HepG2 (cell line): Measurements from ENCODE around the gene TMEM114. TPM values are rescaled to one million over a fixed set of nuclear protein-coding genes. Genes with fewer than 3 reads are reported as not detected.
A peak's percentile ranks its signal among the peaks of the same experiment; 100 is the strongest.

Experiments
- CCDC6 ChIP-seq: sonication (generic); formaldehyde crosslinking; IDR thresholded peaks from 2 replicates; pipeline ENCODE4 v1.8.1; 2022; ENCODE audit warnings: mild to moderate bottlenecking, missing genetic modification reagents, moderate library complexity
- CEBPG ChIP-seq: IDR thresholded peaks from 2 replicates; pipeline ENCODE4 v1.6.1; 2016
- CTCF ChIP-seq: sonication (generic); formaldehyde crosslinking; IDR thresholded peaks from 2 replicates; pipeline ENCODE4 v1.5.0; 2020; ENCODE audit warnings: mild to moderate bottlenecking, missing genetic modification reagents, moderate library complexity
- DMAP1 ChIP-seq: IDR thresholded peaks from 2 replicates; pipeline ENCODE4 v1.6.1; 2016
- FIP1L1 ChIP-seq: fragments of 200-400 bp; formaldehyde crosslinking; IDR thresholded peaks from 2 replicates; pipeline ENCODE4 v1.6.1; 2018; ENCODE audit warnings: low read depth, mild to moderate bottlenecking, low read length, moderate library complexity, borderline replicate concordance; ENCODE audit not compliant: insufficient read depth
- FOXA1 ChIP-seq, 2 experiments: fragments of 450-650 bp in 1 of 2; sonication (generic) in 1 of 2; formaldehyde crosslinking in 1 of 2; IDR thresholded peaks; 2 replicates each; pipeline versions ENCODE4 v1.4.0 to v1.6.1; 2016 to 2020; ENCODE audit warnings: missing genetic modification reagents in 1 of 2
- HNF1A ChIP-seq, 2 experiments: sonication (generic) in 1 of 2; formaldehyde crosslinking in 1 of 2; IDR thresholded peaks; 2 replicates each; pipeline versions ENCODE4 v1.4.0 to v1.6.1; 2016 to 2020; ENCODE audit warnings: borderline replicate concordance in 1 of 2, low read depth in 1 of 2, mild to moderate bottlenecking in 1 of 2, missing genetic modification reagents in 1 of 2
- NRL ChIP-seq: sonication (generic); formaldehyde crosslinking; IDR thresholded peaks from 2 replicates; pipeline ENCODE4 v1.5.0; 2020; ENCODE audit warnings: missing genetic modification reagents, mild to moderate bottlenecking, moderate library complexity, borderline replicate concordance
- PATZ1 ChIP-seq: sonication (generic); formaldehyde crosslinking; IDR thresholded peaks from 2 replicates; pipeline ENCODE4 v1.4.0; 2020; ENCODE audit warnings: missing genetic modification reagents
- PLRG1 ChIP-seq: fragments of 450-650 bp; conservative IDR thresholded peaks from 2 replicates; pipeline ENCODE4 v1.6.1; 2016
- RAD51 ChIP-seq: fragments of 450-650 bp; IDR thresholded peaks from 2 replicates; pipeline ENCODE4 v1.6.1; 2016; ENCODE audit warnings: borderline replicate concordance
- SOX6 ChIP-seq, 2 experiments: fragments of 450-650 bp in 1 of 2; sonication (generic) in 1 of 2; formaldehyde crosslinking in 1 of 2; IDR thresholded peaks; 2 replicates each; pipeline versions ENCODE4 v1.4.0 to v1.6.1; 2017 to 2020; ENCODE audit warnings: antibody characterized with exemption in 1 of 2, mild to moderate bottlenecking in 1 of 2, missing genetic modification reagents in 1 of 2
- ZNF251 ChIP-seq: sonication (generic); formaldehyde crosslinking; IDR thresholded peaks from 2 replicates; pipeline ENCODE4 v1.9.0; 2021; ENCODE audit warnings: mild to moderate bottlenecking, missing genetic modification reagents
- ZNF331 ChIP-seq: sonication (generic); formaldehyde crosslinking; IDR thresholded peaks from 2 replicates; pipeline ENCODE4 v1.4.0; 2020; ENCODE audit warnings: missing genetic modification reagents
- ZNF350 ChIP-seq: sonication (generic); formaldehyde crosslinking; IDR thresholded peaks from 2 replicates; pipeline ENCODE4 v1.4.0; 2020; ENCODE audit warnings: mild to moderate bottlenecking, low read depth, missing genetic modification reagents, borderline replicate concordance
- ZNF644 ChIP-seq: IDR thresholded peaks from 2 replicates; pipeline ENCODE4 v1.6.1; 2016; ENCODE audit warnings: low read depth
- polyA plus RNA-seq, 8 experiments: library from polyadenylated mRNA; depleted of rRNA in 3 of 8; stranded (reverse) in 7 of 8; unstranded in 1 of 8; fragments of >200 nt; fragmentation: Illumina TruSeq in 4 of 8; extraction: Trizol in 4 of 8; gene quantifications; 2 replicates each; pipeline versions ENCODE4 v1.2.1 to v1.2.3, GENCODE V29; 2011 to 2016; ENCODE audit warnings: low read depth in 4 of 8, missing spikeins in 1 of 8, mixed read lengths in 1 of 8; ENCODE audit not compliant: insufficient read depth in 1 of 8
- total RNA-seq, 5 experiments: library from RNA; depleted of rRNA; stranded (reverse); fragments of >200 nt; fragmentation: Illumina TruSeq; extraction: Trizol; gene quantifications; 2 replicates each; pipeline ENCODE4 v1.2.3, GENCODE V29; 2016; ENCODE audit warnings: low read depth in 1 of 5
- TF ChIP-seq, protein P1 (sequence below): sonication (generic); formaldehyde crosslinking; IDR thresholded peaks from 2 replicates; pipeline ENCODE4 v1.5.1; 2020; ENCODE audit warnings: mild to moderate bottlenecking, missing genetic modification reagents

The TMEM114 gene
- total and polyA plus RNA-seq, 2 of the 13 experiments (the other 11 are each of a cell fraction or from before 2014, with no cell fraction given): not detected

DNA sequence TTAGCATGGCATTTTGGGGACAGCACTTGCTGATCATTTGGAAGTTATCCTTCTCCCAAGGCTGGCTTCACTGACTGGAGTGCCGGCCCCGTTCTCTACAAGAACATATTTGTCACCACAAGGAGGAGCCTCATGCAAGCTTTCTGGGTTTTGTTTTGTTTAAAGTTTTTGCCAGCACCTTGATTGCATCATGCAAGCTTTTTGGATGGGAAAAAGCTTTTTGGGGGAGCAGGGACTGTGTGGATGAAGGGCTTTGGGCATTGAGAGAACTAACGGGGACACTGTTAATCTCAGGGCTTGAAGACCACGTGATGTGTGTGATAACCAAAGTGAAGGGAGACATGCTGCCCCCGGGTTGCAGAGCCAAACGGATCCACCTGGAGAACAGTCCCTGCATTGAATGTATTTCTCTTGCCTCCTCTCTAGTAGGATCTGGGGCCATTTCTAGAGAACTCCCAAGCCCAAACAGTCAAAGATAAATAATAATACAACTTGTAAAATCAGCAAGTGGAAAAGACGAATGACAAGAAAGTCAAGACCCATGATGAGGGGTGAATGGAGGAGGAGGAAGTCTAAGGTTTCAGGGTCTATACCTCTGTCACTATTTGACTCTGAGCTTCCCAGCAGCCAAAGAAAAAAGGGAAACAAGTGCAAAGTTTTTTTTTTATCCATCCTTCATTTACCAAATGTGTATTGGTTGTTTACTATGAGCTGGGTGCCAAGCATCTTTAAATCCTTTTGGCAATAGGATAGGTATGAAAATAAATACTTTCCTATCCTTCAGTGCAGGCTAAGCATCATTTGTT, 17.2 kb downstream of the TMEM114 start (continued):
- no peak for TF ChIP-seq HNF1A (IDR thresholded peaks at IDR 0.05; ENCODE audit: low read depth)
- no peak for TF ChIP-seq HNF1A (CRISPR knock-in tag; IDR thresholded peaks at IDR 0.05; ENCODE audit: borderline replicate concordance)
- TF ChIP-seq FOXA1 (IDR thresholded peaks at IDR 0.05): no peak
- TF ChIP-seq FOXA1 (CRISPR knock-in tag; IDR thresholded peaks at IDR 0.05): no peak
- TF ChIP-seq ZNF331 (CRISPR knock-in tag): peak; percentile 65; the same call in 1 of the 2 replicates
- TF ChIP-seq DMAP1: 0 out of 2 replicates have a peak, but pooled peaks have one; percentile 36
- TF ChIP-seq PLRG1: no peak
- TF ChIP-seq PATZ1: 0 out of 2 replicates have a peak, but pooled peaks have one; percentile 19
- peak; percentile 65 for TF ChIP-seq ZNF644
- no peak for TF ChIP-seq FIP1L1
- peak; percentile 88 for TF ChIP-seq CTCF
- no peak for TF ChIP-seq SOX6 (IDR thresholded peaks at IDR 0.05)
- 0 out of 2 replicates have a peak, but pooled peaks have one; percentile 13 for TF ChIP-seq SOX6 (CRISPR knock-in tag; IDR thresholded peaks at IDR 0.05)
- no peak for TF ChIP-seq ZNF251 (CRISPR knock-in tag)
- no peak for TF ChIP-seq NRL (CRISPR knock-in tag)
- peak; percentile 98 for TF ChIP-seq CEBPG
- TF ChIP-seq ZNF350 (CRISPR knock-in tag): peak; percentile 43; the same call in 1 of the 2 replicates
- TF ChIP-seq CCDC6 (CRISPR knock-in tag): 0 out of 2 replicates have a peak, but pooled peaks have one; percentile 7
- TF ChIP-seq, protein P1, sequence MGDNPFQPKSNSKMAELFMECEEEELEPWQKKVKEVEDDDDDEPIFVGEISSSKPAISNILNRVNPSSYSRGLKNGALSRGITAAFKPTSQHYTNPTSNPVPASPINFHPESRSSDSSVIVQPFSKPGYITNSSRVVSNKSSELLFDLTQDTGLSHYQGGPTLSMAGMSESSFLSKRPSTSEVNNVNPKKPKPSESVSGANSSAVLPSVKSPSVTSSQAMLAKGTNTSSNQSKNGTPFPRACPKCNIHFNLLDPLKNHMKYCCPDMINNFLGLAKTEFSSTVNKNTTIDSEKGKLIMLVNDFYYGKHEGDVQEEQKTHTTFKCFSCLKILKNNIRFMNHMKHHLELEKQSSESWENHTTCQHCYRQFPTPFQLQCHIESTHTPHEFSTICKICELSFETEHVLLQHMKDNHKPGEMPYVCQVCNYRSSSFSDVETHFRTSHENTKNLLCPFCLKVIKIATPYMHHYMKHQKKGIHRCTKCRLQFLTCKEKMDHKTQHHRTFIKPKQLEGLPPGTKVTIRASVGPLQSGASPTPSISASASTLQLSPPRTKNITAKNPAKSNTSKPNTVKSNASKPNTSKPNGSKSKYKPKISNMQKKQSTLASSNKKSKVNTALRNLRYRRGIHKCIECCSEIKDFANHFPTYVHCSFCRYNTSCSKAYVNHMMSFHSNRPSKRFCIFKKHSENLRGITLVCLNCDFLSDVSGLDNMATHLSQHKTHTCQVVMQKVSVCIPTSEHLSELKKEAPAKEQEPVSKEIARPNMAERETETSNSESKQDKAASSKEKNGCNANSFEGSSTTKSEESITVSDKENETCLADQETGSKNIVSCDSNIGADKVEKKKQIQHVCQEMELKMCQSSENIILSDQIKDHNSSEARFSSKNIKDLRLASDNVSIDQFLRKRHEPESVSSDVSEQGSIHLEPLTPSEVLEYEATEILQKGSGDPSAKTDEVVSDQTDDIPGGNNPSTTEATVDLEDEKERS: peak; percentile 19; the same call in 1 of the 2 replicates
- peak; percentile 68 for TF ChIP-seq RAD51
